ENCODE results near the gene MITF.

DNA sequence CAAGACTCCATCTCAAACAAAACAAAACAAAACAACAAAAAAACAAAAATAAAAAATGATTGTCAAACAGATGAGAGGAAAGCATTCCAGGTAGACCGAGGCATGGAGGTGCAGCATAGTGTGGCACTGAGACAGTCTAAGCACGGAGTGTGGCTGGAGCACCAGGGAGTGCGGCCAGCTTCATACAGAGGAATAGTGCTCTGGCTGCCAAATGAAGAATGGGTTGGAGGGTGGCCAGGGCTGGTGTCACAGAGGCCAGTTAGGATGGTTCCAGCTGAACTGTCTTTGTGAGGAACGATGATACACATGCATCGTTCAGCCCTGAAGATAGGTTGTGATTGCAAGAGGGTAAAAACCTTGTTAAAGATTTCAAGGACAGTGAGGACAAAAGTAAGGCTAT lies 28.3 kb downstream of the MITF start:
- TF ChIP-seq POLR2A (IDR thresholded peaks at IDR 0.05): no peak
- TF ChIP-seq, protein P1, sequence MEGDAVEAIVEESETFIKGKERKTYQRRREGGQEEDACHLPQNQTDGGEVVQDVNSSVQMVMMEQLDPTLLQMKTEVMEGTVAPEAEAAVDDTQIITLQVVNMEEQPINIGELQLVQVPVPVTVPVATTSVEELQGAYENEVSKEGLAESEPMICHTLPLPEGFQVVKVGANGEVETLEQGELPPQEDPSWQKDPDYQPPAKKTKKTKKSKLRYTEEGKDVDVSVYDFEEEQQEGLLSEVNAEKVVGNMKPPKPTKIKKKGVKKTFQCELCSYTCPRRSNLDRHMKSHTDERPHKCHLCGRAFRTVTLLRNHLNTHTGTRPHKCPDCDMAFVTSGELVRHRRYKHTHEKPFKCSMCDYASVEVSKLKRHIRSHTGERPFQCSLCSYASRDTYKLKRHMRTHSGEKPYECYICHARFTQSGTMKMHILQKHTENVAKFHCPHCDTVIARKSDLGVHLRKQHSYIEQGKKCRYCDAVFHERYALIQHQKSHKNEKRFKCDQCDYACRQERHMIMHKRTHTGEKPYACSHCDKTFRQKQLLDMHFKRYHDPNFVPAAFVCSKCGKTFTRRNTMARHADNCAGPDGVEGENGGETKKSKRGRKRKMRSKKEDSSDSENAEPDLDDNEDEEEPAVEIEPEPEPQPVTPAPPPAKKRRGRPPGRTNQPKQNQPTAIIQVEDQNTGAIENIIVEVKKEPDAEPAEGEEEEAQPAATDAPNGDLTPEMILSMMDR (IDR thresholded peaks at IDR 0.05 in 8 of 11, conservative IDR thresholded peaks at IDR 0.05 in 3 of 11): no peak
- no peak for TF ChIP-seq POLR2AphosphoS5 (IDR thresholded peaks at IDR 0.05)

All from spleen (tissue), 7 donors.